BJ (cell line): ENCODE data around the gene RYR1. TPM values are rescaled to one million over a fixed set of nuclear protein-coding genes. Genes with fewer than 3 reads are reported as not detected.
"Not testable (repeated sequence)": the region's sequence is repeated elsewhere in the genome, so short reads cannot be mapped to it uniquely, and the experiment has no call there.

ENCODE experiments used
- CTCF ChIA-PET: fragments of 350-600 bp; formaldehyde crosslinking; extraction: SDS; loops from one replicate; lab custom pipeline; 2021; ENCODE audit warnings: antibody characterized with exemption, inconsistent platforms; lab: Yijun Ruan, JAX
- POLR2A ChIA-PET: fragments of 300-600 bp; sonication (Branson Sonifier 250); formaldehyde crosslinking; extraction: SDS; loops from one replicate; lab custom pipeline; 2021; ENCODE audit warnings: antibody characterized with exemption; lab: Charles Lee
- DNase-seq: peaks from one replicate; pipeline ENCODE4 v3.0.0-alpha.2; 2011; ENCODE audit warnings: low read depth
- H3K27me3 ChIP-seq: 2 replicates; pipeline ENCODE4 v1.6.0; 2011; ENCODE audit warnings: low read length; ENCODE audit not compliant: control insufficient read depth, insufficient read depth
- H3K36me3 ChIP-seq: 2 replicates; pipeline ENCODE4 v1.5.1; 2011; ENCODE audit warnings: low read length; ENCODE audit not compliant: control insufficient read depth, insufficient read depth
- H3K4me3 ChIP-seq: 2 replicates; pipeline ENCODE4 v1.5.1; 2011; ENCODE audit warnings: low read depth, mild to moderate bottlenecking, control low read depth, low read length
- polyA plus RNA-seq: library from polyadenylated mRNA; depleted of rRNA; stranded (reverse); fragments of >200 nt; gene quantifications from 2 replicates; pipeline ENCODE4 v1.2.3, GENCODE V29; 2011
- TF ChIP-seq, protein P1 (sequence below): IDR thresholded peaks from 2 replicates; pipeline ENCODE4 v1.5.1; 2011; ENCODE audit warnings: low read depth, mild to moderate bottlenecking, control low read depth, inconsistent platforms, low read length, moderate library complexity; ENCODE audit not compliant: insufficient read depth

Gene RYR1
- polyA plus RNA-seq, 1 experiment = 0.04 TPM

DNA sequence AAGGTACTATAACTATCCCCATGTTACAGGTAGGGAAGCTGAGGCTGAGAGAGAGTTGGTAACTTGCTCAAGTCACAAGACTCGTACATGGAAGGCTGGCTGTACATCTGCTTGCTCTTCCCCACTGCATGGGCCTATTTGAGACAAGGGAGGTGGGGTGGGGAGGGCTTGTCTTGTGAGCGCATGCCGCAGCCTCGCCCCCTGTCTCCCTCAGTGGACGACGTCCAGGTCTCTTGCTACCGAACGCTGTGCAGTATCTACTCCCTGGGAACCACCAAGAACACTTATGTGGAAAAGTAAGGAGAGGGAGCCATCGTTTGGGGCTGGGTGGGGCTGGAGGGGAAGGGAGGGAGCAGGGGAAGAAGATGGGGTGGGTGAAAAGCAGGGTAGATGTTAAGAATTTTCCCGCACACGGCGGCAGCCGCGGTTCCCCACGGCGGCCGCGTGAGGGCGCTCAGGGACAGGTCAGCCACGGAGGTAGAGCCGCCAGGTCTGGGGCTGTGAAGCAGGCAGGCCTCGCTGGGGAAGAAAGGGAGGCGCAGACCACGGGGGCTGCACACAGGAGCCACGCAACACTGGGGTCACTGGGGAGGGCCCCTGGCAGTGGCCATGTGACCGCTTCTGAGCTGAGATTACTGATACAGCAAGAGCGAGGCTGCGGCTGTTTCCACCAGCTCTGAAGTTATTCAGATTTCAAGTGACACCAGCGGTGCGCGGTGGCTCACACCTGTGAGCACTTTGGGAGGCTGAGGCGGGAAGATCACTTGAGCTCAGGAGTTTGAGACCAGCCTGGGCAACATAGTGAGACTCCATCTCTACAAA is 81.5 kb downstream of the RYR1 start:
- H3K36me3 ChIP-seq = no peaks in the 10 kb centered on the region
- CTCF ChIA-PET = interaction anchor here (0.5 to 1.7 kb wide), 23 partner anchors 11 to 417 kb away, joined by 3 to 8 read pairs (median 4); partner anchors contain the start of genes EIF3K, FAM98C, MRPS12 and NFKBIB
- POLR2A ChIA-PET = no interaction called here
- H3K4me3 ChIP-seq = no peak overlapping the region
- DNase-seq = no peak
- TF ChIP-seq, protein P1, sequence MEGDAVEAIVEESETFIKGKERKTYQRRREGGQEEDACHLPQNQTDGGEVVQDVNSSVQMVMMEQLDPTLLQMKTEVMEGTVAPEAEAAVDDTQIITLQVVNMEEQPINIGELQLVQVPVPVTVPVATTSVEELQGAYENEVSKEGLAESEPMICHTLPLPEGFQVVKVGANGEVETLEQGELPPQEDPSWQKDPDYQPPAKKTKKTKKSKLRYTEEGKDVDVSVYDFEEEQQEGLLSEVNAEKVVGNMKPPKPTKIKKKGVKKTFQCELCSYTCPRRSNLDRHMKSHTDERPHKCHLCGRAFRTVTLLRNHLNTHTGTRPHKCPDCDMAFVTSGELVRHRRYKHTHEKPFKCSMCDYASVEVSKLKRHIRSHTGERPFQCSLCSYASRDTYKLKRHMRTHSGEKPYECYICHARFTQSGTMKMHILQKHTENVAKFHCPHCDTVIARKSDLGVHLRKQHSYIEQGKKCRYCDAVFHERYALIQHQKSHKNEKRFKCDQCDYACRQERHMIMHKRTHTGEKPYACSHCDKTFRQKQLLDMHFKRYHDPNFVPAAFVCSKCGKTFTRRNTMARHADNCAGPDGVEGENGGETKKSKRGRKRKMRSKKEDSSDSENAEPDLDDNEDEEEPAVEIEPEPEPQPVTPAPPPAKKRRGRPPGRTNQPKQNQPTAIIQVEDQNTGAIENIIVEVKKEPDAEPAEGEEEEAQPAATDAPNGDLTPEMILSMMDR = peak; percentile 95
- no peaks in the 10 kb centered on the region for H3K27me3 ChIP-seq

DNA sequence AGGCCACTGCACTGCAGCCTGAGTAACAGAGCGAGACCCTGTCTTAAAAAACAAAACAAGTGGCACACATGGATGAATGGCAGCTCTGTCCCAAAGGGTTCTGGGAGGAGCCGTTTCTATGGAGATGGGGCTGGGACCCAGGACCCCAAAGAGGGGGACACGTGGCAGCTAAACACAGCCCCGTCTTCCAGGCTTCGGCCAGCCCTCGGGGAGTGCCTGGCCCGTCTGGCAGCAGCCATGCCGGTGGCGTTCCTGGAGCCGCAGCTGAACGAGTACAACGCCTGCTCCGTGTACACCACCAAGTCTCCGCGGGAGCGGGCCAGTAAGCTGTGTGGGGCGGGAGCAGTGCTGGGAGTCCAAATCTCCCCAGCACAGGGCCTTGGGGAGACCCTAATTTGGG is 82.4 kb downstream of the RYR1 start:
- no peaks in the 10 kb centered on the region for H3K36me3 ChIP-seq
- no peak overlapping the region for H3K4me3 ChIP-seq
- ChIA-PET CTCF (interaction anchor here (0.5 to 1.7 kb wide), 20 partner anchors 10 to 416 kb away, joined by 3 to 8 read pairs (median 4); partner anchors contain the start of genes EIF3K, FAM98C, MRPS12 and NFKBIB), POLR2A (no interaction called here)
- TF ChIP-seq, protein P1 = no peak
- no peak for DNase-seq
- H3K27me3 ChIP-seq = no peaks in the 10 kb centered on the region

DNA sequence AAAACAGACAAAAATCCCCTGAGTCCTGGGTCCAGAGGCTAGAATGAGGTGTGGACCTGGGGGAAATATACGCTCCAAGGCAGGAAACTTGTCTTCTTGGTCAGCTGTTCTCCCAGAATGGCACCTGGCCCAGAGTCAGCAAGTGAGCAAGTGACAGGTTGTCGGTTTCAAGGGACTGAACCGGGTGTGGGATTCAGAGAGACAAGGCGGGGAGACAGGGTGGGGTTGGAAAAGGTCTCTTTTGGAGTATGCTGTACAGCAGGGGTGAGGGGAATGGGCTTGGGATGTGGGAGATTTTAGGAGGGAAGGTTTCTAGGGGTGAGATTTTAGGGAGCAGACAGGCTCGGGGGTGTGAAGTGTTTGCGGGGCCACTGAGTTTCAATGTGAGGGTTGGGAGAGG is 83.3 kb downstream of the RYR1 start:
- Histone ChIP-seq H3K27me3 (no peaks in the 10 kb centered on the region), H3K4me3 (no peak overlapping the region), H3K36me3 (no peaks in the 10 kb centered on the region)
- CTCF ChIA-PET = interaction anchor here (1.7 kb wide), 1 partner anchor 28 kb away, joined by 8 read pairs; no protein-coding TSS in a partner anchor
- POLR2A ChIA-PET = no interaction called here
- TF ChIP-seq, protein P1 = no peak
- no peak for DNase-seq

DNA sequence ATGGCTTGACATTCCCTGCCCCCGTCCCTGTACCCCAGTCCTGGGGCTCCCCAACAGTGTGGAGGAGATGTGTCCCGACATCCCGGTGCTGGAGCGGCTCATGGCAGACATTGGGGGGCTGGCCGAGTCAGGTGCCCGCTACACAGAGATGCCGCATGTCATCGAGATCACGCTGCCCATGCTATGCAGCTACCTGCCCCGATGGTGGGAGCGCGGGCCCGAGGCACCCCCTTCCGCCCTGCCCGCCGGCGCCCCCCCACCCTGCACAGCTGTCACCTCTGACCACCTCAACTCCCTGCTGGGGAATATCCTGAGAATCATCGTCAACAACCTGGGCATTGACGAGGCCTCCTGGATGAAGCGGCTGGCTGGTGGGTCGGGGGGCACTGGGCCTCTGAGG is 83.8 kb downstream of the RYR1 start:
- TF ChIP-seq, protein P1 = no peak
- no peak for DNase-seq
- POLR2A ChIA-PET = no interaction called here
- no peaks in the 10 kb centered on the region for H3K27me3 ChIP-seq
- CTCF ChIA-PET = no interaction called here
- H3K4me3 ChIP-seq = no peak overlapping the region
- no peaks in the 10 kb centered on the region for H3K36me3 ChIP-seq

DNA sequence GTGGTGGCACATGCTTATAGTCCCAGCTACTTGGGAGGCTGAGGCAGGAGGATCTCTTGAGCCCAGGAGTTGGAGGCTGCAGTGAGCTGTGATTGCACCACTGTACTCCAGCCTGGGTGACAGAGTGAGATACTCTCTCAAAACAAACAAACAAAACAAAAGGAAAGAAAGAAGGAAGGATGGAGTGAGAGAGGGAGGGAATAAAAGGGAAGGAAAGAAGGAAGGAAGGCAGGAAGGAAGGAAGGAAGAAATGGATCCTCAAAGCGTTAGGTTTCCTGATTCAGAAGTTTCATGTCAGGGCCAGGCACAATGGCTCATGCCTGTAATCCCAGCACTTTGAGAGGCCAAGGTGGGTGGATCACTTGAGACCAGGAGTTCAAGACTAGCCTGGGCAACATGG is 84.5 kb downstream of the RYR1 start:
- H3K4me3 ChIP-seq, CTCF ChIA-PET, H3K27me3 ChIP-seq, DNase-seq, POLR2A ChIA-PET, H3K36me3 ChIP-seq: not testable (repeated sequence)
